Measurements from ENCODE around the gene ZNF785.

GRCh38 chr16:30574678-30575077, 10.8 kb downstream of the ZNF785 start:
- TF ChIP-seq CTCF (IDR thresholded peaks at IDR 0.05), result no peak
- no peak for TF ChIP-seq POLR2A (IDR thresholded peaks at IDR 0.05)
